GM21360 (cell line): ENCODE results near the gene GAD1.

ENCODE experiments used
- ATAC-seq: cut with Tn5 transposase; IDR thresholded peaks from one replicate; pipeline ENCODE4 v1.9.1; 2021; ENCODE audit warnings: mild to moderate bottlenecking, moderate library complexity; ENCODE audit not compliant: unreplicated experiment

GAD1 gene

GRCh38 chr2:170817093-170818035 is 677 bp downstream of the GAD1 start:
- ATAC-seq: no peak

- ATAC-seq: no peak
Measured at GRCh38 chr2:170818036-170818751, 1.5 kb downstream of the GAD1 start.

- no peak for ATAC-seq
Measured at GRCh38 chr2:170818752-170819470, 2.2 kb downstream of the GAD1 start.

- no peak for ATAC-seq
Measured at GRCh38 chr2:170819680-170820664, 3.3 kb downstream of the GAD1 start.

GRCh38 chr2:170820757-170821530 is 4.3 kb downstream of the GAD1 start:
- no peak for ATAC-seq

GRCh38 chr2:170821531-170822289 is 5.0 kb downstream of the GAD1 start:
- no peak for ATAC-seq

- no peak for ATAC-seq
Measured at GRCh38 chr2:170822290-170823087, 5.8 kb downstream of the GAD1 start.

GRCh38 chr2:170823088-170823897 is 6.6 kb downstream of the GAD1 start:
- no peak for ATAC-seq

GRCh38 chr2:170823898-170824215 is 7.2 kb downstream of the GAD1 start:
- no peak for ATAC-seq

GRCh38 chr2:170824526-170825015 is 7.9 kb downstream of the GAD1 start:
- ATAC-seq: no peak

- no peak for ATAC-seq
Measured at GRCh38 chr2:170827841-170828532, 11.3 kb downstream of the GAD1 start.

- no peak for ATAC-seq
Measured at GRCh38 chr2:170828533-170828916, 11.8 kb downstream of the GAD1 start.

GRCh38 chr2:170829036-170829435 is 12.3 kb downstream of the GAD1 start:
- no peak for ATAC-seq

GRCh38 chr2:170830166-170830565 is 13.5 kb downstream of the GAD1 start:
- no peak for ATAC-seq

GRCh38 chr2:170831115-170831514 is 14.4 kb downstream of the GAD1 start:
- no peak for ATAC-seq

GRCh38 chr2:170836027-170836426 is 19.3 kb downstream of the GAD1 start:
- no peak for ATAC-seq
